ENCODE data around the gene APC2.

The APC2 gene

DNA sequence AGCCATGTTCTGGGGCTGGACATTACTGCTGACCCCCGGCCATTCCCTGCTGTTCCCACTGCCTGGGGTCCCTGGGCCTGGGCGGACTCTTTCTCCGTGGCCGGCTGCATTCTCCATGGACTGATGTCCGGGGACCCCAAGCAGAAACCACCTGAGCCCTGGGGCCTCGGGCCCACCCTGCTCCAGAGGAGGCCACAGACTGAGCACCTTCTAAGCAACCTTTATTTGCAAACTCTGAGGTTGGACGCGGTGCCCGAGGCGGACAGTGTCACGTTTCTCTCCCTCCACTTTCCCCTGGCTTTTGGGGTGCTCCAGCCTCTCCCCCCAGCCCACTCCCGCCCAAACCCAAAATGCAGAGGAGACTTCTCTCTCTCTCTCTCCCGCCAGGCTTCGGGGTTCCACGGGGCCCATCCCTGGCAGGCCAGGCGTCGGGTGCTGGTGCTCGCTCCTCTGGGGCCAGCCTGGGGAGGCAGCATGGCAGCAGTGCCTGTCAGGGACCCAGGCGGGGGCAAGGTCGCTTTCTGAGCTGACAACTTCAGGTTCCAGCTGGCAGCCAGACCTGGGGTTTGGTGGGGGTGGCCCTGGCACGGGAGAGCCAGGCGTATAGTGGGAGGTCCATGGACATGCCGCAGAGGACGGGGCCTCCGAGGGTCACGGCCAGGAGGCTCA, 31.4 kb downstream of the APC2 start:
- Mint-ChIP-seq H3K4me3 (no peak overlapping the region), H3K36me3 (ENCODE audit: low read depth) (peaks cover 5% of the 10 kb centered on the region), H3K9me3 (no peaks in the 10 kb centered on the region), H3K4me1 (peaks cover 19% of the 10 kb centered on the region), H3K27ac (no peak overlapping the region), H3K27me3 (ENCODE audit: low read depth, poor library complexity) (no peaks in the 10 kb centered on the region)
- no peak for TF ChIP-seq CTCF (IDR thresholded peaks at IDR 0.05)
- no peak for DNase-seq

DNA sequence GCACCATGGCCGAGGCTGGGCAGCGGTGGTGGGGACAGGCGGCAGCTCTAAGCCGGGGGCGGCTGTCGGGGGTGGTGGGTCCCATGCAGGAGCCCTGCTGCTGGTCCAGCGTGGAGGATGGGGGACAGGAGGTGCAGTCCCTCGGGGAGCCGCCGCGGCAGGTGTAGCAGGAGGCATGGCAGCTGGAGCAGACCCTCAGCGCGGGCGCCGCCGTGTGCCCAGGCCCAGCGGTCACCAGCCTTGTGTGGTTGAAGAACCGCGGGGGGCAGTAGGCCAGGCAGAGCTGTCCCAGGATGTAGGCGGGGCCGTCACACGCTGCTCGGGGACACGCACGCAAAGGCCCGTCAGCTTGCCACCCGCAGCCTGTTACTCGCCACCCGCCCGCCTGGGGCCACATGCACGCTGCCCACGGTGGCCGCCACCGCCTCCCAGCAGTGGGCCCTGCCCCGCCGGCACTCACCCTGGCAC, 32.0 kb downstream of the APC2 start:
- no peaks in the 10 kb centered on the region for H3K9me3 Mint-ChIP-seq
- H3K4me1 Mint-ChIP-seq, result peaks cover 19% of the 10 kb centered on the region
- TF ChIP-seq CTCF (IDR thresholded peaks at IDR 0.05), result no peak
- DNase-seq, result no peak
- peaks cover 5% of the 10 kb centered on the region for H3K36me3 Mint-ChIP-seq (ENCODE audit: low read depth)
- no peaks in the 10 kb centered on the region for H3K27me3 Mint-ChIP-seq (ENCODE audit: low read depth, poor library complexity)
- no peak overlapping the region for H3K27ac Mint-ChIP-seq
- no peak overlapping the region for H3K4me3 Mint-ChIP-seq

DNA sequence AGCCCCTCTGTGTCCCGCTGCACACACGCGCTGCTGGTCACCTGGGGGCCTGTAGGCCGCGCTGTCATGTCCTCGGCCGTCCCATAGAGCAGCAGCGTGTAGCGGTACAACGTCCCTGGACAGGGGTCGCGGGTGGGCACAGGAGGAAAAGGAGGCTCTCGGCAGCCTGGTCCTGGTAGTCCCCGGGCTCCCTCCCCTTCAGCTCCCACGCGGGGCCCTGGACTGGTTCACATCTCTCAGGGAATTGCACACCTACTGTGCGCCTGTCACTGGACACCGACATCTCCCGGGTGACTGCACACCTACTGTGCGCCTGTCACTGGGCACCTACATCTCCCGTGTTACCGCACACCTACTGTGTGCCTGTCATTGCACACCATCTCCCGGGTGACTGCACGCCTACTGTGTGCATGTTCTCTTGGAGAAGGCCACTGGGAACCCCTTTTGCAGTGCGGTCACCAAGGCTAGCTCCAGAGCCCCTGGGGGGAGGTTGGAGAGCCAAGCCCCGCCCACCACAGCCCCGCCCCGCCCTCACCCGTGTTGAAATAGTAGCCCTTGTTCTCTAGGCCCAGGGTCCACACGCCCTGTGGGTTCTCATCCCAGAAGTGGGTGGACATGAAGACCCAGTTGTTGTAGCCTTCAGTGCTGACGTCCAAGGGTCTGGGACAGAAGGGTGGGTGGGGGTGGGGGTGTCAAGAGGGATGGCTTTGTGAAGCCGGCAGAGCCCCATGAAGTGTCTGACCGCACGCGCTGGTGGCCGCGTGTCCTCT, 32.6 kb downstream of the APC2 start:
- Mint-ChIP-seq H3K4me1 (peaks cover 15% of the 10 kb centered on the region), H3K27me3 (ENCODE audit: low read depth, poor library complexity) (no peaks in the 10 kb centered on the region), H3K36me3 (ENCODE audit: low read depth) (peaks cover under 1% of the 10 kb centered on the region), H3K4me3 (no peak overlapping the region), H3K9me3 (no peaks in the 10 kb centered on the region), H3K27ac (no peak overlapping the region)
- TF ChIP-seq CTCF (IDR thresholded peaks at IDR 0.05), result no peak
- DNase-seq, result no peak

DNA sequence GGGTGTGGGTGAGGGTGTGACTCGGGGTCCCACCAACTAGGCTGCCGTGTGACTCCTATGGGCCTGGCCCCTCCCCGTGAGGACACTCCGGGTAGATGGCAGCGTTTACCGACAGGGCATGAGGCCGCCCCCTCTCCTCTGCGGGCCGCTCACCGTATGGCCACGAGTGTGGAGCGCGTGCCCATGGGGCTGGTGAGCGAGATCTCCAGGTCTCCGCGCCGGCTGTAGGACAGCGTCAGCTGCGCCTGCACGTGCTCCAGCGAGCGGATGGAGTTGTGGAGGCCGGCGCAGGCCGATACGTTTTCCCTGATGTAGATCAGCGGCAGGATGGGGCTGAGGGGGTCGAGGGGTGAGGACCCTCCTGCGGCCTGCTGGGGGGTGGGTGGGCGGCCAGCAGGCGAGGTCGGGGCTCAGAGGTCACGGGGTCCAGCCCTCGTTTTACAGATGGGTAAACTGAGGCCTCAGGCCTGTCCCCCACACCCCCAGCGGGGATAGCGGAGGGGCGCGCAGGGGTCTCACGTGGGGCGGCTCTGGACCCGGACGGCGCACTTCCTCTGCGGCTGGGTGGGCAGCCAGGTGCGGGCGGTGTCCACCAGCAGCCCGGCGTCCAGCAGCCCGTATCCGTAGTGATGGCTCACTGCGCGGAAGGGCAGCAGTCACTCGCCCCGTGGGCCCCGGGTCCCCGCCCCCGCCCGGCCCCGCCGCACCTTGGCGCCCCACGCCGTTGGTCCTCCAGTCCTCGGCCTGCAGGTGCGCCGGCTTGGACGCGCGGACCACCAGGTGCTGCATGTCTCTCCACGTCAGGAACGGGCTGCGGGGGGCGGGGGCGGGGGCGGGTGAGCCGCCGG, 33.4 kb downstream of the APC2 start:
- no peak for DNase-seq
- Mint-ChIP-seq H3K9me3 (no peaks in the 10 kb centered on the region), H3K4me3 (no peak overlapping the region), H3K36me3 (ENCODE audit: low read depth) (no peaks in the 10 kb centered on the region), H3K4me1 (peaks cover 8% of the 10 kb centered on the region), H3K27me3 (ENCODE audit: low read depth, poor library complexity) (no peaks in the 10 kb centered on the region), H3K27ac (no peak overlapping the region)
- no peak for TF ChIP-seq CTCF (IDR thresholded peaks at IDR 0.05)

- Mint-ChIP-seq H3K36me3 (ENCODE audit: low read depth) (no peaks in the 10 kb centered on the region), H3K4me3 (no peak overlapping the region), H3K27ac (no peak overlapping the region), H3K4me1 (peaks cover 4% of the 10 kb centered on the region), H3K27me3 (ENCODE audit: low read depth, poor library complexity) (no peaks in the 10 kb centered on the region), H3K9me3 (no peaks in the 10 kb centered on the region)
- no peak for DNase-seq
- TF ChIP-seq CTCF (IDR thresholded peaks at IDR 0.05), result no peak
Measured at GRCh38 chr19:1483979-1484428, 34.1 kb downstream of the APC2 start.

Data from nephron progenitor cell (in vitro differentiated cells).